HepG2 (cell line): Measurements from ENCODE around the gene TTLL11.

Experiments
- CEBPB ChIP-seq: IDR thresholded peaks from 2 replicates; pipeline ENCODE4 v1.6.1; 2011; ENCODE audit warnings: low read depth, low read length, improper control_type of control experiment, borderline replicate concordance
- FOXJ3 ChIP-seq: sonication (generic); formaldehyde crosslinking; IDR thresholded peaks from 2 replicates; pipeline ENCODE4 v1.4.0; 2020; ENCODE audit warnings: missing genetic modification reagents, mild to moderate bottlenecking, borderline replicate concordance
- KMT2B ChIP-seq: IDR thresholded peaks from 2 replicates; pipeline ENCODE4 v1.6.1; 2016; ENCODE audit warnings: missing genetic modification reagents, missing compliant biosample characterization
- SOX5 ChIP-seq: IDR thresholded peaks from 2 replicates; pipeline ENCODE4 v1.6.1; 2016; ENCODE audit warnings: borderline replicate concordance

DNA sequence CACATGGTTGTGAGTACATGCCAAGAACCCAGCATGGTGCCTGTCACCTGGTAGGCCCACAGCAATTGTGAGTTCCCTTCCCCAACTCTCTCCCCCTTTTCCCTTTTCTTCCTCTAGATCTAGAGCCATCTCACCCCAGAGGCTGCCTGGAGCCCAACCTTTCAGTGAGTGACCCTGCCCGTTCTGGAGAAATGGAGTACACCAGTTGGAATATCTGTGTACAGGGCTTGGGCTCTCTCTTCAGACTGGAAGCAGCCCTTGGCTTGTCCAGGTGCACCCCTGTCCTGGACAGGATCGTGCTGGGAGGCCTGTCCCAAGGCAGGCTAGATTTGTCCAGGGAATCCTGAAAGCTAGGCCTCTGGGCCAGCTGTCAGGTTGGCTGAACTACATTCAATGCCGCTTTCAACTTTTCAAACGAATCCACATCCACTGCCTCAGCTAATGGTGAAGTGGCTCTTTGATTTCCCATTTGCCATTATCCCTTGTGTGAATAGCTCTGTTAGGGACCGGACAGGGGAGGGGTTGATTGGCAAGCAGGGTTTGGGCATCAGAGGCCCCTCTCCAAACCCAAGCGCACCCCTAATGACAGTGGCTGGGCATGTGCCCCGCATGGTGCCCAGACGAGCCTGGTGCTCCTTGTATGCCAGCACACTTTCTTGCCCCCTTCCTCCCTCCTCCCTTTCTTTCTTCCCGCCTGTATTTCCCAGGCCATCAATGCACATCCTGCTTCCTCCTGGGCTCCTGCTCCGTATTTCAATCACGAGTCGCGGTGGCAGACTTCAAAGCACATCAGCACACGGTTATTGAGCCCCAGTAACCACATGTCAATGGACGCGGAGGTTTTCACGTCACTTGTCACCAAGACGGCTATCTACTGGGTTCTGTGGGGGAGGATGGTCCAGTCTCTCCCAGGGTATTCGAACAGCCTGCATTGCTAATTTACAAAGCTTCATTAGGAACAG, 230.5 kb downstream of the TTLL11 start:
- TF ChIP-seq CEBPB = no peak
- TF ChIP-seq FOXJ3 (CRISPR knock-in tag) = no peak
- no peak for TF ChIP-seq SOX5
- TF ChIP-seq KMT2B = no peak
